H9 (cell line): ENCODE data around the gene DNMBP. TPM values are rescaled to one million over a fixed set of nuclear protein-coding genes. Genes with fewer than 3 reads are reported as not detected.

Source experiments
- DNase-seq: peaks from one replicate; pipeline ENCODE4 v3.0.0-alpha.2; 2017
- H2AFZ ChIP-seq: one replicate; pipeline ENCODE4 v1.6.1; 2013; ENCODE audit warnings: mild to moderate bottlenecking, low read length, control low read depth, moderate library complexity
- H2AK5ac ChIP-seq: 2 replicates; pipeline ENCODE4 v1.6.1; 2013; ENCODE audit warnings: low read length, control low read depth, mixed read lengths; ENCODE audit not compliant: insufficient read length
- H2BK120ac ChIP-seq: one replicate; pipeline ENCODE4 v1.6.1; 2013; ENCODE audit warnings: low read depth, mild to moderate bottlenecking, low read length, control low read depth, inconsistent platforms; ENCODE audit not compliant: poor library complexity, severe bottlenecking
- H2BK12ac ChIP-seq: 2 replicates; pipeline ENCODE4 v1.6.1; 2013; ENCODE audit warnings: low read length, control low read depth, mixed read lengths, low read depth; ENCODE audit not compliant: insufficient read length
- H2BK15ac ChIP-seq: 2 replicates; pipeline ENCODE4 v1.6.1; 2013; ENCODE audit warnings: low read depth, low read length, control low read depth
- H2BK20ac ChIP-seq: one replicate; pipeline ENCODE4 v1.6.1; 2013; ENCODE audit warnings: low read depth, mild to moderate bottlenecking, low read length, control low read depth, inconsistent platforms; ENCODE audit not compliant: poor library complexity, severe bottlenecking
- H2BK5ac ChIP-seq: 2 replicates; pipeline ENCODE4 v1.6.1; 2013; ENCODE audit warnings: low read length, control low read depth, mixed read lengths; ENCODE audit not compliant: insufficient read length
- H3K14ac ChIP-seq: 2 replicates; pipeline ENCODE4 v1.6.1; 2013; ENCODE audit warnings: low read length, control low read depth; ENCODE audit not compliant: insufficient read depth
- H3K18ac ChIP-seq: 2 replicates; pipeline ENCODE4 v1.6.1; 2013; ENCODE audit warnings: low read depth, mild to moderate bottlenecking, mixed read lengths, low read length, control low read depth; ENCODE audit not compliant: insufficient read length
- H3K23ac ChIP-seq: 2 replicates; pipeline ENCODE4 v1.6.1; 2013; ENCODE audit warnings: low read length, control low read depth, mixed read lengths, low read depth; ENCODE audit not compliant: insufficient read length
- H3K23me2 ChIP-seq: 2 replicates; pipeline ENCODE4 v1.6.1; 2013; ENCODE audit warnings: low read depth, mild to moderate bottlenecking, mixed read lengths, low read length, control low read depth; ENCODE audit not compliant: insufficient read length, poor library complexity, severe bottlenecking
- H3K27ac ChIP-seq: 2 replicates; pipeline ENCODE4 v1.5.1; 2013; ENCODE audit warnings: low read length, control low read depth, mixed read lengths, low read depth; ENCODE audit not compliant: insufficient read length
- H3K27me3 ChIP-seq: 2 replicates; pipeline ENCODE4 v1.6.1; 2013; ENCODE audit warnings: low read length, control low read depth, inconsistent platforms; ENCODE audit not compliant: insufficient read depth
- H3K4ac ChIP-seq: 2 replicates; pipeline ENCODE4 v1.6.1; 2013; ENCODE audit warnings: low read depth, mild to moderate bottlenecking, control low read depth, inconsistent platforms, low read length, moderate library complexity
- H3K4me1 ChIP-seq: 2 replicates; pipeline ENCODE4 v1.6.1; 2013; ENCODE audit warnings: low read length, control low read depth, inconsistent platforms; ENCODE audit not compliant: insufficient read depth
- H3K4me2 ChIP-seq: 2 replicates; pipeline ENCODE4 v1.6.1; 2013; ENCODE audit warnings: low read length, control low read depth, mixed read lengths; ENCODE audit not compliant: insufficient read length, insufficient read depth
- H3K56ac ChIP-seq: 2 replicates; pipeline ENCODE4 v1.6.1; 2013; ENCODE audit warnings: low read depth, mild to moderate bottlenecking, mixed read lengths, low read length, control low read depth; ENCODE audit not compliant: insufficient read length
- H3K79me1 ChIP-seq: 2 replicates; pipeline ENCODE4 v1.6.1; 2013; ENCODE audit warnings: low read depth, mild to moderate bottlenecking, moderate library complexity, low read length, control low read depth, inconsistent platforms; ENCODE audit not compliant: insufficient read depth, poor library complexity, severe bottlenecking
- H3K79me2 ChIP-seq: 2 replicates; pipeline ENCODE4 v1.6.1; 2013; ENCODE audit warnings: low read length, control low read depth, inconsistent platforms; ENCODE audit not compliant: insufficient read depth
- H3K9ac ChIP-seq: 2 replicates; pipeline ENCODE4 v1.6.1; 2013; ENCODE audit warnings: low read length, control low read depth, mixed read lengths; ENCODE audit not compliant: insufficient read length; ENCODE audit errors: extremely low read depth
- H3K9me3 ChIP-seq: one replicate; pipeline ENCODE4 v1.6.1; 2013; ENCODE audit warnings: low read depth, low read length, inconsistent platforms; ENCODE audit not compliant: control insufficient read depth
- H3T11ph ChIP-seq: one replicate; pipeline ENCODE4 v1.6.1; 2013; ENCODE audit warnings: mild to moderate bottlenecking, low read length, control low read depth, inconsistent platforms
- H4K20me1 ChIP-seq: one replicate; pipeline ENCODE4 v1.6.1; 2013; ENCODE audit not compliant: control insufficient read depth, insufficient read length, insufficient read depth
- H4K5ac ChIP-seq: 2 replicates; pipeline ENCODE4 v1.6.1; 2013; ENCODE audit warnings: low read depth, mild to moderate bottlenecking, mixed read lengths, low read length, control low read depth; ENCODE audit not compliant: insufficient read length
- H4K8ac ChIP-seq: replicated peaks from 2 replicates; pipeline ENCODE4 v1.6.1; 2013; ENCODE audit warnings: low read length, control low read depth, mixed read lengths, low read depth; ENCODE audit not compliant: insufficient read length
- H4K91ac ChIP-seq: 2 replicates; pipeline ENCODE4 v1.6.1; 2013; ENCODE audit warnings: low read depth, mild to moderate bottlenecking, moderate library complexity, mixed read lengths, low read length, control low read depth; ENCODE audit not compliant: insufficient read length
- H3K27ac Mint-ChIP-seq, 3 experiments: 2 replicates in 2 of 3; 3 replicates in 1 of 3; pipeline ENCODE4 v1.8.0; 2020 to 2021; ENCODE audit warnings: mixed read lengths in 3 of 3, mild to moderate bottlenecking in 1 of 3, moderate library complexity in 1 of 3
- H3K27me3 Mint-ChIP-seq: 2 replicates; pipeline ENCODE4 v1.8.0; 2021; ENCODE audit warnings: low read depth, mild to moderate bottlenecking, moderate library complexity, mixed read lengths
- H3K36me3 Mint-ChIP-seq, 3 experiments: 2 replicates in 2 of 3; 3 replicates in 1 of 3; pipeline ENCODE4 v1.8.0; 2020 to 2021; ENCODE audit warnings: low read depth in 3 of 3, mixed read lengths in 3 of 3; ENCODE audit not compliant: insufficient read depth in 1 of 3
- H3K4me1 Mint-ChIP-seq, 2 experiments: 2 replicates each; pipeline ENCODE4 v1.8.0; 2020; ENCODE audit warnings: mixed read lengths in 2 of 2
- H3K4me3 Mint-ChIP-seq, 2 experiments: 2 replicates in 1 of 2; 3 replicates in 1 of 2; pipeline ENCODE4 v1.8.0; 2020 to 2021; ENCODE audit warnings: mild to moderate bottlenecking in 2 of 2, mixed read lengths in 2 of 2, moderate library complexity in 1 of 2
- H3K9me3 Mint-ChIP-seq, 2 experiments: 2 replicates in 1 of 2; 3 replicates in 1 of 2; pipeline ENCODE4 v1.8.0; 2020; ENCODE audit warnings: mild to moderate bottlenecking in 2 of 2, mixed read lengths in 2 of 2, moderate library complexity in 1 of 2
- CTCF ChIP-seq: fragments of 200-600 bp; sonication (generic); conservative IDR thresholded peaks from 3 replicates; pipeline ENCODE4 v1.8.0; 2021; ENCODE audit warnings: antibody characterized with exemption, mild to moderate bottlenecking
- WGBS: extraction: QIAGEN DNeasy Blood & Tissue Kit; methylation state at CpG from one replicate; pipeline ENCODE4 v1.1.7; 2013; ENCODE audit warnings: missing lambda C conversion rate, low lambda C conversion rate, mixed read lengths; ENCODE audit not compliant: insufficient read length; ENCODE audit errors: extremely low coverage; 5-methylcytosine and 5-hydroxymethylcytosine counted together
- total RNA-seq: library from RNA; stranded (reverse); gene quantifications from 2 replicates; pipeline ENCODE4 v1.2.1, GENCODE V29; 2021

DNMBP gene
- total RNA-seq, 1 experiment from 2014 or later, result 25.6 TPM

GRCh38 chr10:100008708-100009282 is 952 bp downstream of the DNMBP start:
- peaks cover 37 to 42% of the 10 kb centered on the region in 2 experiments for H3K4me1 Mint-ChIP-seq
- no peaks in the 10 kb centered on the region for H3K27me3 ChIP-seq
- no peak overlapping the region for H2BK15ac ChIP-seq
- H3K56ac ChIP-seq, result no peak overlapping the region
- H2BK120ac ChIP-seq, result no peak overlapping the region
- no peak overlapping the region for H3K18ac ChIP-seq
- H3K9me3 ChIP-seq, result no peaks in the 10 kb centered on the region
- no peak for DNase-seq
- H2AFZ ChIP-seq, result no peak overlapping the region
- H2BK12ac ChIP-seq, result no peak overlapping the region
- no peaks in the 10 kb centered on the region for H3K79me2 ChIP-seq
- H3T11ph ChIP-seq, result no peak overlapping the region
- H4K8ac ChIP-seq, result no peak overlapping the region
- H4K20me1 ChIP-seq, result no peaks in the 10 kb centered on the region
- H3K23me2 ChIP-seq, result peaks cover 9% of the 10 kb centered on the region
- no peak overlapping the region for H3K14ac ChIP-seq
- H3K27ac ChIP-seq, result no peak overlapping the region
- peak overlapping the region; percentile 23 for H3K9ac ChIP-seq
- no peaks in the 10 kb centered on the region; a peak in 1 of 7 replicates for H3K36me3 Mint-ChIP-seq
- H3K4me3 Mint-ChIP-seq, result peak overlapping the region; percentile 77 to 85
- no peak overlapping the region for H4K91ac ChIP-seq
- H3K79me1 ChIP-seq, result no peaks in the 10 kb centered on the region
- no peak overlapping the region for H4K5ac ChIP-seq
- peak overlapping the region; percentile 83 for H3K4me2 ChIP-seq
- WGBS, result no CpG with 5 or more reads among the region's 9 CpGs
- H3K4me1 ChIP-seq, result no peaks in the 10 kb centered on the region; the same call in 1 of the 2 replicates
- no peak overlapping the region for H3K27ac Mint-ChIP-seq
- H2BK20ac ChIP-seq, result no peak overlapping the region
- no peak for TF ChIP-seq CTCF
- H3K4ac ChIP-seq, result no peak overlapping the region
- H3K27me3 Mint-ChIP-seq, result peaks cover 13% of the 10 kb centered on the region
- no peaks in the 10 kb centered on the region; a peak in 1 of 5 replicates for H3K9me3 Mint-ChIP-seq
- H3K23ac ChIP-seq, result no peak overlapping the region
- no peak overlapping the region for H2BK5ac ChIP-seq
- H2AK5ac ChIP-seq, result no peak overlapping the region
